Loucy (cell line): Measurements from ENCODE around the gene CROCC2.

Experiments used
- H2AFZ ChIP-seq: fragments of 200-600 bp; sonication (generic); 2 replicates; pipeline ENCODE4 v1.6.0; 2016; ENCODE audit warnings: antibody characterized with exemption, mild to moderate bottlenecking, low read length, moderate library complexity
- H3F3A ChIP-seq: fragments of 200-600 bp; 2 replicates; pipeline ENCODE4 v1.6.0; 2016; ENCODE audit warnings: antibody characterized with exemption, low read depth, mild to moderate bottlenecking
- H3K27me3 ChIP-seq: fragments of 200-600 bp; sonication (generic); 2 replicates; pipeline ENCODE4 v1.6.1; 2014; ENCODE audit warnings: low read length, mild to moderate bottlenecking; ENCODE audit not compliant: insufficient read depth, poor library complexity, severe bottlenecking
- H3K36me3 ChIP-seq: fragments of 200-600 bp; sonication (generic); 2 replicates; pipeline ENCODE4 v1.6.1; 2016; ENCODE audit warnings: low read length; ENCODE audit not compliant: insufficient read depth
- H3K4me1 ChIP-seq: fragments of 200-600 bp; sonication (generic); 2 replicates; pipeline ENCODE4 v1.5.1; 2014; ENCODE audit warnings: low read length, mild to moderate bottlenecking; ENCODE audit not compliant: insufficient read depth, poor library complexity, severe bottlenecking
- H3K4me2 ChIP-seq: fragments of 200-600 bp; sonication (generic); 2 replicates; pipeline ENCODE4 v1.6.0; 2014; ENCODE audit warnings: antibody characterized with exemption, low read length, low read depth, mild to moderate bottlenecking; ENCODE audit not compliant: poor library complexity, severe bottlenecking
- H3K4me3 ChIP-seq: fragments of 200-600 bp; sonication (generic); 2 replicates; pipeline ENCODE4 v1.5.1; 2014; ENCODE audit warnings: low read length, mild to moderate bottlenecking, mixed read lengths; ENCODE audit not compliant: poor library complexity, severe bottlenecking
- H3K79me2 ChIP-seq: fragments of 200-600 bp; sonication (generic); 2 replicates; pipeline ENCODE4 v1.6.1; 2014; ENCODE audit warnings: low read length; ENCODE audit not compliant: insufficient read depth
- H3K9ac ChIP-seq: fragments of 200-600 bp; sonication (generic); 2 replicates; pipeline ENCODE4 v1.6.0; 2014; ENCODE audit warnings: mild to moderate bottlenecking, low read depth, low read length, moderate library complexity; ENCODE audit not compliant: poor library complexity, severe bottlenecking
- H3K9me2 ChIP-seq: fragments of 200-600 bp; sonication (generic); replicated peaks from 2 replicates; pipeline ENCODE4 v1.6.1; 2016; ENCODE audit warnings: low read depth, low read length, mixed read lengths
- H3K9me3 ChIP-seq: fragments of 200-600 bp; sonication (generic); 2 replicates; pipeline ENCODE4 v1.6.1; 2014; ENCODE audit warnings: mild to moderate bottlenecking, antibody characterized with exemption, low read length, low read depth; ENCODE audit not compliant: insufficient read depth
- H4K20me1 ChIP-seq: fragments of 200-600 bp; sonication (generic); 2 replicates; pipeline ENCODE4 v1.6.0; 2014; ENCODE audit warnings: antibody characterized with exemption, low read length, mild to moderate bottlenecking; ENCODE audit not compliant: insufficient read depth, poor library complexity, severe bottlenecking
- CTCF ChIP-seq: fragments of 200-600 bp; sonication (generic); conservative IDR thresholded peaks from 2 replicates; pipeline ENCODE4 v1.5.1; 2014; ENCODE audit warnings: mild to moderate bottlenecking, antibody characterized with exemption, low read length
- EZH2phosphoT487 ChIP-seq: fragments of 200-600 bp; IDR thresholded peaks from 2 replicates; pipeline ENCODE4 v1.6.1; 2018; ENCODE audit warnings: antibody characterized with exemption, mild to moderate bottlenecking, moderate library complexity, borderline replicate concordance

CROCC2 gene

GRCh38 chr2:240986787-240987411 lies 80.8 kb downstream of the CROCC2 start:
- Histone ChIP-seq H3K4me1 (no peaks in the 10 kb centered on the region), H3F3A (no peaks in the 10 kb centered on the region), H3K9ac (no peak overlapping the region), H3K79me2 (no peaks in the 10 kb centered on the region), H3K36me3 (no peaks in the 10 kb centered on the region), H2AFZ (no peak overlapping the region), H3K27me3 (no peaks in the 10 kb centered on the region), H3K4me2 (no peak overlapping the region), H4K20me1 (no peaks in the 10 kb centered on the region), H3K4me3 (no peak overlapping the region), H3K9me2 (no peaks in the 10 kb centered on the region), H3K9me3 (peaks cover 3% of the 10 kb centered on the region; the same call in 1 of the 2 replicates)
- TF ChIP-seq CTCF = no peak
- TF ChIP-seq EZH2phosphoT487 = no peak

GRCh38 chr2:240987588-240987987 lies 81.5 kb downstream of the CROCC2 start:
- no peak overlapping the region for H3K9ac ChIP-seq
- no peak overlapping the region for H2AFZ ChIP-seq
- no peaks in the 10 kb centered on the region for H3K4me1 ChIP-seq
- peaks cover 3% of the 10 kb centered on the region; the same call in 1 of the 2 replicates for H3K9me3 ChIP-seq
- no peaks in the 10 kb centered on the region for H3K79me2 ChIP-seq
- H4K20me1 ChIP-seq = no peaks in the 10 kb centered on the region
- no peaks in the 10 kb centered on the region for H3K9me2 ChIP-seq
- no peaks in the 10 kb centered on the region for H3F3A ChIP-seq
- no peak for TF ChIP-seq EZH2phosphoT487
- TF ChIP-seq CTCF = no peak
- H3K27me3 ChIP-seq = no peaks in the 10 kb centered on the region
- no peak overlapping the region for H3K4me2 ChIP-seq
- no peak overlapping the region for H3K4me3 ChIP-seq
- no peaks in the 10 kb centered on the region for H3K36me3 ChIP-seq

GRCh38 chr2:240988146-240988545 lies 82.0 kb downstream of the CROCC2 start:
- Histone ChIP-seq H2AFZ (no peak overlapping the region), H3F3A (no peaks in the 10 kb centered on the region), H3K36me3 (no peaks in the 10 kb centered on the region), H3K4me3 (no peak overlapping the region), H3K79me2 (no peaks in the 10 kb centered on the region), H3K4me2 (no peak overlapping the region), H3K9me2 (no peaks in the 10 kb centered on the region), H4K20me1 (no peaks in the 10 kb centered on the region), H3K9ac (no peak overlapping the region), H3K4me1 (no peaks in the 10 kb centered on the region), H3K27me3 (no peaks in the 10 kb centered on the region), H3K9me3 (peaks cover 3% of the 10 kb centered on the region; the same call in 1 of the 2 replicates)
- TF ChIP-seq CTCF = no peak
- TF ChIP-seq EZH2phosphoT487 = no peak
